RWPE2 (cell line): ENCODE measurements around the gene HIC1.
A peak's percentile ranks its signal among the peaks of the same experiment; 100 is the strongest.

Source experiments
- ATAC-seq: fragments of 200-7000 bp; cut with Tn5 transposase; 3 replicates; pipeline ENCODE4 v1.9.1; 2021; ENCODE audit warnings: low read depth
- DNase-seq: peaks from one replicate; pipeline ENCODE4 v3.0.0-alpha.2; 2020; ENCODE audit warnings: low spot score
- H3K27ac ChIP-seq: fragments of 450-650 bp; 2 replicates; pipeline ENCODE4 v1.5.1; 2017; ENCODE audit warnings: mild to moderate bottlenecking; ENCODE audit not compliant: poor library complexity, severe bottlenecking
- H3K27me3 ChIP-seq: fragments of 250-450 bp; sonication (Bioruptor Pico); 2 replicates; pipeline ENCODE4 v1.5.1; 2021; ENCODE audit warnings: mild to moderate bottlenecking, moderate library complexity; ENCODE audit not compliant: insufficient read depth, poor library complexity, severe bottlenecking
- H3K36me3 ChIP-seq: fragments of 250-450 bp; sonication (Bioruptor Pico); 2 replicates; pipeline ENCODE4 v1.5.1; 2020; ENCODE audit warnings: low read depth, mild to moderate bottlenecking, moderate library complexity
- H3K4me1 ChIP-seq: fragments of 250-450 bp; sonication (Bioruptor Pico); 2 replicates; pipeline ENCODE4 v1.5.1; 2021; ENCODE audit warnings: mild to moderate bottlenecking, moderate library complexity; ENCODE audit not compliant: insufficient read depth, poor library complexity, severe bottlenecking
- H3K4me3 ChIP-seq: fragments of 250-450 bp; sonication (Bioruptor Pico); 2 replicates; pipeline ENCODE4 v1.5.1; 2021; ENCODE audit warnings: mild to moderate bottlenecking, moderate library complexity; ENCODE audit not compliant: severe bottlenecking
- H3K9me3 ChIP-seq: fragments of 250-450 bp; sonication (Bioruptor Pico); 2 replicates; pipeline ENCODE4 v1.5.1; 2021; ENCODE audit warnings: mild to moderate bottlenecking, moderate library complexity; ENCODE audit not compliant: severe bottlenecking
- CTCF ChIP-seq: fragments of 450-650 bp; IDR thresholded peaks from one replicate; pipeline ENCODE4 v1.5.1; 2017; ENCODE audit warnings: mild to moderate bottlenecking, moderate library complexity; ENCODE audit not compliant: poor library complexity, severe bottlenecking

HIC1 gene

GRCh38 chr17:2070241-2071023 is 15.5 kb downstream of the HIC1 start:
- H3K4me1 ChIP-seq: peaks cover 20% of the 10 kb centered on the region
- DNase-seq (no peak), ATAC-seq (no peak)
- H3K9me3 ChIP-seq: no peaks in the 10 kb centered on the region
- H3K36me3 ChIP-seq: peaks cover 5% of the 10 kb centered on the region; the same call in 1 of the 2 replicates
- H3K4me3 ChIP-seq: no peak overlapping the region
- no peaks in the 10 kb centered on the region for H3K27me3 ChIP-seq
- peak overlapping the region; percentile 9 for H3K27ac ChIP-seq
- no peak for TF ChIP-seq CTCF

- ATAC-seq (no peak), DNase-seq (no peak)
- peaks cover 5% of the 10 kb centered on the region; the same call in 1 of the 2 replicates for H3K36me3 ChIP-seq
- no peak overlapping the region for H3K4me3 ChIP-seq
- peaks cover 24% of the 10 kb centered on the region for H3K4me1 ChIP-seq
- H3K9me3 ChIP-seq: no peaks in the 10 kb centered on the region
- H3K27ac ChIP-seq: peak overlapping the region; percentile 9
- no peaks in the 10 kb centered on the region for H3K27me3 ChIP-seq
- TF ChIP-seq CTCF: no peak
Measured at GRCh38 chr17:2071024-2071385, 16.1 kb downstream of the HIC1 start.

GRCh38 chr17:2071455-2072281 is 16.8 kb downstream of the HIC1 start:
- no peaks in the 10 kb centered on the region for H3K27me3 ChIP-seq
- no peak for TF ChIP-seq CTCF
- H3K4me3 ChIP-seq: no peak overlapping the region
- H3K36me3 ChIP-seq: peaks cover 5% of the 10 kb centered on the region; the same call in 1 of the 2 replicates
- peak overlapping the region; percentile 9 for H3K27ac ChIP-seq
- H3K9me3 ChIP-seq: no peaks in the 10 kb centered on the region
- DNase-seq (no peak), ATAC-seq (no peak)
- peaks cover 24% of the 10 kb centered on the region for H3K4me1 ChIP-seq

GRCh38 chr17:2074919-2075318 is 20.0 kb downstream of the HIC1 start:
- TF ChIP-seq CTCF: no peak
- no peaks in the 10 kb centered on the region for H3K9me3 ChIP-seq
- H3K36me3 ChIP-seq: peaks cover 3% of the 10 kb centered on the region; the same call in 1 of the 2 replicates
- no peaks in the 10 kb centered on the region for H3K27me3 ChIP-seq
- no peak overlapping the region for H3K27ac ChIP-seq
- H3K4me3 ChIP-seq: no peak overlapping the region
- ATAC-seq (no peak), DNase-seq (no peak)
- H3K4me1 ChIP-seq: peaks cover 6% of the 10 kb centered on the region
